GM21825 (cell line): Measurements from ENCODE around the gene RNF157.
A peak's percentile ranks its signal among the peaks of the same experiment; 100 is the strongest.
"Not testable (repeated sequence)": the region's sequence is repeated elsewhere in the genome, so short reads cannot be mapped to it uniquely, and the experiment has no call there.

ENCODE experiments used
- ATAC-seq: cut with Tn5 transposase; IDR thresholded peaks from one replicate; pipeline ENCODE4 v1.9.1; 2021; ENCODE audit warnings: mild to moderate bottlenecking, moderate library complexity; ENCODE audit not compliant: unreplicated experiment

Gene RNF157

GRCh38 chr17:76270770-76271668 lies 30.7 kb upstream of the RNF157 start:
- ATAC-seq: no peak

- ATAC-seq: no peak
Measured at GRCh38 chr17:76270127-76270592, 29.9 kb upstream of the RNF157 start.

GRCh38 chr17:76268991-76269981 lies 29.0 kb upstream of the RNF157 start:
- no peak for ATAC-seq

GRCh38 chr17:76268015-76268749 lies 27.9 kb upstream of the RNF157 start:
- no peak for ATAC-seq

GRCh38 chr17:76267581-76268001 lies 27.3 kb upstream of the RNF157 start:
- ATAC-seq: not testable (repeated sequence)

- ATAC-seq: no peak
Measured at GRCh38 chr17:76267051-76267576, 26.8 kb upstream of the RNF157 start.

- ATAC-seq: no peak
Measured at GRCh38 chr17:76266244-76266938, 26.1 kb upstream of the RNF157 start.

- ATAC-seq: no peak
Measured at GRCh38 chr17:76265624-76266243, 25.4 kb upstream of the RNF157 start.

- peak; percentile 64 for ATAC-seq
Measured at GRCh38 chr17:76264755-76265623, 24.7 kb upstream of the RNF157 start, which contains the start of gene UBALD2. UBALD2 (plus strand) TSS chr17:76265348; CDS start chr17:76265506, 158 bp downstream.

- ATAC-seq: no peak
Measured at GRCh38 chr17:76264425-76264754, 24.1 kb upstream of the RNF157 start.

- ATAC-seq: no peak
Measured at GRCh38 chr17:76263896-76264295, 23.6 kb upstream of the RNF157 start.

- ATAC-seq: no peak
Measured at GRCh38 chr17:76262732-76263344, 22.5 kb upstream of the RNF157 start.

- no peak for ATAC-seq
Measured at GRCh38 chr17:76261421-76262215, 21.3 kb upstream of the RNF157 start.

- no peak for ATAC-seq
Measured at GRCh38 chr17:76260669-76261068, 20.4 kb upstream of the RNF157 start.

- ATAC-seq: no peak
Measured at GRCh38 chr17:76260220-76260619, 19.9 kb upstream of the RNF157 start.

- not testable (repeated sequence) for ATAC-seq
Measured at GRCh38 chr17:76256430-76257050, 16.2 kb upstream of the RNF157 start.
